ENCODE measurements around the gene YEATS2. TPM values are rescaled to one million over a fixed set of nuclear protein-coding genes. Genes with fewer than 3 reads are reported as not detected.

The YEATS2 gene
- polyA plus RNA-seq, 1 of the 3 experiments (the other 2 are of a cell fraction) = 19.9 TPM

- ChIA-PET CTCF (interaction anchor here (1.4 to 4.1 kb wide), 2 partner anchors 11 to 57 kb away, joined by 3 to 29 read pairs; partner anchors contain the start of gene PARL), POLR2A (interaction anchor here (0.9 kb wide), 1 partner anchor 10 kb away, joined by 3 read pairs; no protein-coding TSS in a partner anchor)
- DNase-seq = no peak
- Histone ChIP-seq H3K36me3 (replicated peaks in 1 of 2; ENCODE audit: control insufficient read depth in 1 of 2, insufficient read depth in 2 of 2, low read length in 1 of 2) (peaks cover 11 to 37% of the 10 kb centered on the region in 2 experiments), H4K20me1 (ENCODE audit: insufficient read depth) (0 out of 2 replicates have a peak, but pooled peaks cover 3% of the 10 kb centered on the region), H3K9me3 (no peaks in the 10 kb centered on the region), H2AFZ (ENCODE audit: low read depth) (no peak overlapping the region), H3K79me2 (ENCODE audit: insufficient read depth) (no peaks in the 10 kb centered on the region), H3K27ac (ENCODE audit: low read depth in 2 of 2, low read length in 1 of 2) (peak overlapping the region in 1 of 2 experiments; percentile 11; a peak in 1 of 4 replicates), H3K4me3 (ENCODE audit: low read depth in 2 of 2, low read length in 1 of 2) (no peak overlapping the region), H3K9ac (no peak overlapping the region), H3K4me2 (no peak overlapping the region), H3K9me2 (no peaks in the 10 kb centered on the region), H3K27me3 (ENCODE audit: insufficient read depth) (no peaks in the 10 kb centered on the region), H3K4me1 (ENCODE audit: control insufficient read depth in 1 of 2, insufficient read depth in 2 of 2, low read depth in 1 of 2, low read length in 1 of 2) (peaks cover 0 to 26% of the 10 kb centered on the region in 2 experiments; a peak in 2 of 4 replicates), H3F3A (replicated peaks; ENCODE audit: insufficient read depth) (peaks cover 15% of the 10 kb centered on the region)
- 85% methylated on average over 9 of the region's 14 CpGs for WGBS (ENCODE audit: low lambda C conversion rate)
- no peak for TF ChIP-seq JUND (IDR thresholded peaks at IDR 0.05)
- peak in 1 of 2 experiments; percentile 31; a peak in 1 of 4 replicates for TF ChIP-seq EP300 (IDR thresholded peaks at IDR 0.05; ENCODE audit: borderline replicate concordance in 1 of 2, low read depth in 1 of 2, low read length in 1 of 2)
- TF ChIP-seq FOXM1 (IDR thresholded peaks at IDR 0.05; ENCODE audit: low read depth) = no peak
- no peak for TF ChIP-seq MEF2A (IDR thresholded peaks at IDR 0.05; ENCODE audit: borderline replicate concordance, low read depth)
- peak; percentile 65; the same call in 1 of the 2 replicates for TF ChIP-seq GATA2 (CRISPR knock-in tag; IDR thresholded peaks at IDR 0.05)
- no peak for TF ChIP-seq TAF1 (IDR thresholded peaks at IDR 0.05; ENCODE audit: borderline replicate concordance, low read depth, low read length)
- TF ChIP-seq ELF1 (IDR thresholded peaks at IDR 0.05) = no peak
- no peak for TF ChIP-seq USF1 (IDR thresholded peaks at IDR 0.05; ENCODE audit: borderline replicate concordance, low read depth)
- TF ChIP-seq POLR2AphosphoS5 (IDR thresholded peaks at IDR 0.05; ENCODE audit: low read depth, low read length) = no peak
- TF ChIP-seq FOXJ3 (CRISPR knock-in tag; IDR thresholded peaks at IDR 0.05) = no peak
- TF ChIP-seq GABPA (IDR thresholded peaks at IDR 0.05; ENCODE audit: low read depth) = no peak
- TF ChIP-seq TCF12 (IDR thresholded peaks at IDR 0.05) = no peak
- TF ChIP-seq PBX3 (IDR thresholded peaks at IDR 0.05) = no peak
- no peak for TF ChIP-seq USF2 (IDR thresholded peaks at IDR 0.05; ENCODE audit: borderline replicate concordance, low read depth, low read length)
- no peak for TF ChIP-seq CHD2 (IDR thresholded peaks at IDR 0.05; ENCODE audit: low read length, partially characterized antibody)
- no peak for TF ChIP-seq EZH2phosphoT487 (IDR thresholded peaks at IDR 0.05; ENCODE audit: borderline replicate concordance, low read depth)
- TF ChIP-seq IRF3 (IDR thresholded peaks at IDR 0.05; ENCODE audit: low read depth, low read length) = no peak
- no peak for TF ChIP-seq NFIC (IDR thresholded peaks at IDR 0.05; ENCODE audit: borderline replicate concordance)
- TF ChIP-seq SIN3A (IDR thresholded peaks at IDR 0.05; ENCODE audit: borderline replicate concordance, low read depth, low read length) = no peak
- 0 out of 2 replicates have a peak, but pooled peaks have one; percentile 4 for TF ChIP-seq RAD21 (IDR thresholded peaks at IDR 0.05; ENCODE audit: low read length)
- TF ChIP-seq CTCF (IDR thresholded peaks at IDR 0.05) = no peak
- TF ChIP-seq ZBTB33 (IDR thresholded peaks at IDR 0.05; ENCODE audit: borderline replicate concordance, low read depth) = no peak
- no peak for TF ChIP-seq FOSL2 (IDR thresholded peaks at IDR 0.05; ENCODE audit: borderline replicate concordance, low read depth)
- no peak for TF ChIP-seq RFX5 (IDR thresholded peaks at IDR 0.05; ENCODE audit: low read length)
- 0 out of 2 replicates have a peak, but pooled peaks have one; percentile 22 for TF ChIP-seq RCOR1 (IDR thresholded peaks at IDR 0.05; ENCODE audit: low read length)
- TF ChIP-seq TEAD4 (IDR thresholded peaks at IDR 0.05; ENCODE audit: borderline replicate concordance, insufficient read depth) = no peak
Observed at GRCh38 chr3:183827809-183828537, 130.4 kb downstream of the YEATS2 start.

Measured in SK-N-SH (cell line).